ENCODE measurements around the gene ST6GALNAC3.
A peak's percentile ranks its signal among the peaks of the same experiment; 100 is the strongest.
"Not testable (repeated sequence)": the region's sequence is repeated elsewhere in the genome, so short reads cannot be mapped to it uniquely, and the experiment has no call there.

ST6GALNAC3 gene

GRCh38 chr1:76341816-76342215 lies 267.3 kb downstream of the ST6GALNAC3 start:
- not testable (repeated sequence) for DNase-seq (ENCODE audit: low spot score)

- no peak for DNase-seq (ENCODE audit: low spot score)
Measured at GRCh38 chr1:76343356-76343755, 268.8 kb downstream of the ST6GALNAC3 start.

- DNase-seq (ENCODE audit: low spot score): no peak
Measured at GRCh38 chr1:76351655-76352054, 277.1 kb downstream of the ST6GALNAC3 start.

GRCh38 chr1:76352741-76353435 lies 278.3 kb downstream of the ST6GALNAC3 start:
- DNase-seq (ENCODE audit: low spot score): no peak

- no peak for DNase-seq (ENCODE audit: low spot score)
Measured at GRCh38 chr1:76354236-76354635, 279.7 kb downstream of the ST6GALNAC3 start.

GRCh38 chr1:76366726-76367125 lies 292.2 kb downstream of the ST6GALNAC3 start:
- no peak for DNase-seq (ENCODE audit: low spot score)

- DNase-seq (ENCODE audit: low spot score): no peak
Measured at GRCh38 chr1:76371941-76372340, 297.4 kb downstream of the ST6GALNAC3 start.

- DNase-seq (ENCODE audit: low spot score): no peak
Measured at GRCh38 chr1:76374086-76374485, 299.5 kb downstream of the ST6GALNAC3 start.

GRCh38 chr1:76377247-76377646 lies 302.7 kb downstream of the ST6GALNAC3 start:
- DNase-seq (ENCODE audit: low spot score): no peak

- DNase-seq (ENCODE audit: low spot score): peak; percentile 3
Measured at GRCh38 chr1:76379506-76379905, 305.0 kb downstream of the ST6GALNAC3 start.

GRCh38 chr1:76381450-76382097 lies 307.0 kb downstream of the ST6GALNAC3 start:
- no peak for DNase-seq (ENCODE audit: low spot score)

- no peak for DNase-seq (ENCODE audit: low spot score)
Measured at GRCh38 chr1:76388261-76388660, 313.7 kb downstream of the ST6GALNAC3 start.

GRCh38 chr1:76390456-76390855 lies 315.9 kb downstream of the ST6GALNAC3 start:
- DNase-seq (ENCODE audit: low spot score): no peak

GRCh38 chr1:76395059-76395458 lies 320.5 kb downstream of the ST6GALNAC3 start:
- DNase-seq (ENCODE audit: low spot score): no peak

GRCh38 chr1:76402128-76402527 lies 327.6 kb downstream of the ST6GALNAC3 start:
- DNase-seq (ENCODE audit: low spot score): no peak

- no peak for DNase-seq (ENCODE audit: low spot score)
Measured at GRCh38 chr1:76408303-76408702, 333.8 kb downstream of the ST6GALNAC3 start.

GRCh38 chr1:76410499-76410898 lies 336.0 kb downstream of the ST6GALNAC3 start:
- DNase-seq (ENCODE audit: low spot score): no peak

GRCh38 chr1:76418531-76418930 lies 344.0 kb downstream of the ST6GALNAC3 start:
- DNase-seq (ENCODE audit: low spot score): no peak

- no peak for DNase-seq (ENCODE audit: low spot score)
Measured at GRCh38 chr1:76419603-76420002, 345.1 kb downstream of the ST6GALNAC3 start.

- DNase-seq (ENCODE audit: low spot score): no peak
Measured at GRCh38 chr1:76425201-76426145, 350.9 kb downstream of the ST6GALNAC3 start.

- no peak for DNase-seq (ENCODE audit: low spot score)
Measured at GRCh38 chr1:76426606-76427005, 352.1 kb downstream of the ST6GALNAC3 start.

GRCh38 chr1:76428028-76428427 lies 353.5 kb downstream of the ST6GALNAC3 start:
- no peak for DNase-seq (ENCODE audit: low spot score)

GRCh38 chr1:76430531-76430930 lies 356.0 kb downstream of the ST6GALNAC3 start:
- DNase-seq (ENCODE audit: low spot score): no peak
